Gastroesophageal sphincter (tissue), 4 donors: ENCODE measurements around the gene ZNF397. TPM values are rescaled to one million over a fixed set of nuclear protein-coding genes. Genes with fewer than 3 reads are reported as not detected.

Experiments
- ATAC-seq: fragments of 150-250 bp; one replicate; pipeline ENCODE4 v1.9.1; 2016; ENCODE audit warnings: mild to moderate bottlenecking, moderate library complexity
- H3K27ac ChIP-seq, 4 donors: fragments of 200-600 bp; sonication (generic) in 3 of 4; 1 replicate in 3 of 4; 2 replicates in 1 of 4; pipeline ENCODE4 v1.5.1; 2016 to 2019
- H3K27me3 ChIP-seq: fragments of 200-600 bp; sonication (generic); one replicate; pipeline ENCODE4 v1.5.1; 2019
- H3K36me3 ChIP-seq, 2 donors: fragments of 200-600 bp; sonication (generic); one replicate each; pipeline ENCODE4 v1.5.1; 2019; ENCODE audit warnings: control low read depth in 1 of 2
- H3K4me1 ChIP-seq, 3 donors: fragments of 200-600 bp; sonication (generic); 1 replicate in 2 of 3; 2 replicates in 1 of 3; pipeline ENCODE4 v1.5.1; 2016 to 2019; ENCODE audit warnings: control low read depth in 2 of 3
- H3K4me3 ChIP-seq, 2 donors: fragments of 200-600 bp; sonication (generic); one replicate each; pipeline ENCODE4 v1.5.1; 2019; ENCODE audit warnings: mild to moderate bottlenecking in 1 of 2, moderate library complexity in 1 of 2
- H3K9me3 ChIP-seq, 3 donors: fragments of 200-600 bp; sonication (generic); one replicate each; pipeline ENCODE4 v1.5.1; 2017 to 2019; ENCODE audit warnings: control low read depth in 2 of 3
- EP300 ChIP-seq: sonication (generic); formaldehyde crosslinking; IDR thresholded peaks from one replicate; pipeline ENCODE4 v1.6.1; 2017; ENCODE audit warnings: antibody characterized with exemption, mild to moderate bottlenecking
- POLR2A ChIP-seq, 2 donors: fragments of 450-650 bp; IDR thresholded peaks; one replicate each; pipeline ENCODE4 v1.6.1; 2017; ENCODE audit warnings: antibody characterized with exemption in 2 of 2, mild to moderate bottlenecking in 2 of 2, moderate library complexity in 1 of 2
- POLR2AphosphoS5 ChIP-seq: sonication (generic); formaldehyde crosslinking; IDR thresholded peaks from one replicate; pipeline ENCODE4 v1.6.1; 2017; ENCODE audit warnings: antibody characterized with exemption
- WGBS, 2 donors: methylation state at CpG; one replicate each; pipeline ENCODE4 v1.1.5; 2018; ENCODE audit warnings: low coverage in 1 of 2; 5-methylcytosine and 5-hydroxymethylcytosine counted together
- total RNA-seq, 4 donors: library from RNA; depleted of rRNA; stranded (reverse); fragments of >200 nt; gene quantifications; one replicate each; pipeline ENCODE4 v1.1.0, GENCODE V29; 2016
- TF ChIP-seq, protein P1 (sequence below), 4 experiments: fragments of 200-600 bp in 2 of 4; fragments of 450-650 bp in 2 of 4; sonication (generic) in 1 of 4; IDR thresholded peaks; one replicate each; pipeline ENCODE4 v1.5.1; 2017 to 2019; ENCODE audit warnings: antibody characterized with exemption in 4 of 4, mild to moderate bottlenecking in 2 of 4, moderate library complexity in 2 of 4

ZNF397 gene
- total RNA-seq, 4 donors from 2014 or later: 30.6 to 40.0 (median 31.3) TPM

DNA sequence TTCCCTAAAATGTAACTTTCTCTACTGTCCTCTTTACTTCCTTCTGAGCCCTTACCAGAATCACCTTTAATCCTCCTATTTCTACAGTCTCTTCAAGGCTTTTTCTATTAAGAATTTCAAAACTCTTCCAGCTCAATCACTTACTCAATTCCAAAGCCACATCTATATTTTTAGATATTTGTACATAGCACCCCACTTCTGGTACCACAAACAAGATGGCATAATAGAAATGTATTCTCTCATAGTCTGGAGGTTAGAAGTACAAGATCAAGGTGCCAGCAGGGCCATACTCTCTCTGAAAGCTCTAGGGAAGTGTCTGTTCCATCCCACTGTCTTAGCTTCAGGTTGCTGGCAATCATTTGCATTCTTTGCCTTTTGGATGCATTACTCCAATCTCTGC lies 38.1 kb downstream of the ZNF397 start:
- H3K4me1 ChIP-seq: no peaks in the 10 kb centered on the region
- no peaks in the 10 kb centered on the region for H3K27me3 ChIP-seq
- no peak for TF ChIP-seq POLR2A (IDR thresholded peaks at IDR 0.05)
- no peaks in the 10 kb centered on the region for H3K9me3 ChIP-seq
- no peak overlapping the region for H3K27ac ChIP-seq
- no peak overlapping the region for H3K4me3 ChIP-seq
- H3K36me3 ChIP-seq: peaks cover 0 to 14% of the 10 kb centered on the region in 2 donors
- no peak for ATAC-seq

DNA sequence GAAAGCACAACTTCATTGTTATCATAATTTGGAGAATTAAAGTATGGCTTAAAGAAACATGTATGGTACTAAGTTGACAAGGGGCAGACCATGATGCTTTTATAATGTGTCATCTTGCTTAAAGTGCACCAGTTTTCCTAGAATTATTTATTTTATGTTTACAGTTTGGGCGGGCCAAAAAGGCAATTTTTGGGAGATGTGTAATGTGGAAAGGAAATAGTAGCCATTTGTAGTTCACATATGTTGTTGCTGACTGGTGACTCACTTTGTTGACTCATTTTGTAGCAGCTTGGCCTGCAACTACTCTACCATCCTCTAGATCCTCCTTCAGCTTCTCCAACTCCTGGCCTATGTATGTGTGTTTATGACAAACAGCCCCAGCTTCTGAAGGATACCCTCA lies 41.5 kb downstream of the ZNF397 start:
- Histone ChIP-seq H3K27me3 (no peaks in the 10 kb centered on the region), H3K27ac (no peak overlapping the region), H3K9me3 (no peaks in the 10 kb centered on the region), H3K4me3 (no peak overlapping the region), H3K36me3 (peaks cover 0 to 23% of the 10 kb centered on the region in 2 donors), H3K4me1 (no peaks in the 10 kb centered on the region)
- 47 to 93% methylated on average over 1 of the region's 1 CpG for WGBS, 2 donors
- ATAC-seq: no peak
- TF ChIP-seq EP300: no peak
- TF ChIP-seq, protein P1, sequence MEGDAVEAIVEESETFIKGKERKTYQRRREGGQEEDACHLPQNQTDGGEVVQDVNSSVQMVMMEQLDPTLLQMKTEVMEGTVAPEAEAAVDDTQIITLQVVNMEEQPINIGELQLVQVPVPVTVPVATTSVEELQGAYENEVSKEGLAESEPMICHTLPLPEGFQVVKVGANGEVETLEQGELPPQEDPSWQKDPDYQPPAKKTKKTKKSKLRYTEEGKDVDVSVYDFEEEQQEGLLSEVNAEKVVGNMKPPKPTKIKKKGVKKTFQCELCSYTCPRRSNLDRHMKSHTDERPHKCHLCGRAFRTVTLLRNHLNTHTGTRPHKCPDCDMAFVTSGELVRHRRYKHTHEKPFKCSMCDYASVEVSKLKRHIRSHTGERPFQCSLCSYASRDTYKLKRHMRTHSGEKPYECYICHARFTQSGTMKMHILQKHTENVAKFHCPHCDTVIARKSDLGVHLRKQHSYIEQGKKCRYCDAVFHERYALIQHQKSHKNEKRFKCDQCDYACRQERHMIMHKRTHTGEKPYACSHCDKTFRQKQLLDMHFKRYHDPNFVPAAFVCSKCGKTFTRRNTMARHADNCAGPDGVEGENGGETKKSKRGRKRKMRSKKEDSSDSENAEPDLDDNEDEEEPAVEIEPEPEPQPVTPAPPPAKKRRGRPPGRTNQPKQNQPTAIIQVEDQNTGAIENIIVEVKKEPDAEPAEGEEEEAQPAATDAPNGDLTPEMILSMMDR (IDR thresholded peaks at IDR 0.05): no peak
- TF ChIP-seq POLR2A (IDR thresholded peaks at IDR 0.05): no peak
- no peak for TF ChIP-seq POLR2AphosphoS5

DNA sequence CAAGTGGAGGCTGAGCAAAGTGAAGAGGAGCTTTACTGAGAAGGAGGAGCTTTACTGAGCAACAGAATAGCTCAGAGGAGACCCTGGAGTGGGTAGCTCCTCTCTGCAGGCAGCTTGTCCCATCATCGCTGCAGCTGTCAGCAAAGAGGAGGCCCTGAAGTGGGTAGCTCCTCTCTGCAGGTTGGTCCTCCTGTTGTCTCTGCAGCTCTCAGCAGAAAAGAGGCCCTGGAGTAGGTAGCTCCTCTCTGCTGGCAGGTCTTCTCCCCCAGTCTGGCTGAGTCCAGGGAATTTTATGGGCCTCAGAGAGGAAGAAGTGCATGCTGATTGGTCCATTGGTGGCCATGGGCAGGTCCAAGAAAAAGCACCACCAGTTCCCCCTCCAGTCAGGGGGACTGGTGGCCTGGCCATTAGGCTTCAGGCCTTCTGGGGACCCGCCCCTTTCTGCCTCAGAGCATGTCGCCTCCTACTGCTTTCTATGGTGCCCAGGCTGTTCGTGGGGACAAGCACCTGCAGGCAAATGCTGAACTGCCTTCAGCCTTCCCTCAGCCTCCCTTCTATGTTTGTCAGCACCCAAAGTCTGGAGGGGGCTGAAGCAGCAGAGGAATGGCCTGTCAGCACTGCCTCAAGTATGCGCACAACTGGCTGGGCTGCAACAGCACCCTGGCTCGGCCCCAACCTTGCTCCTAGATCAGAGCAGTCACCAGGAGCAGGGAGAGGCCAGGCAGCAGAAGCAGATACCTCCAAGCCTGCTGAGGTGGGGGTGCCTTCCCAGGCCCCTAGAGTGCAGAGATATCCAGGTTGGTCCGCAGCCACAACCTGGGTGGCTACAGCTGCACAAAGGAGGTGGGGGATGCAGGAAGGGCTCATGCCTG lies 43.3 kb downstream of the ZNF397 start:
- WGBS, 2 donors: 83% methylated on average over 1 of the region's 7 CpGs; no CpG with 5 or more reads in 1 of the 2 donors
- Histone ChIP-seq H3K27ac (no peak overlapping the region), H3K4me1 (peaks cover 0 to 15% (median 3%) of the 10 kb centered on the region in 3 donors), H3K36me3 (peaks cover 0 to 23% of the 10 kb centered on the region in 2 donors), H3K4me3 (no peak overlapping the region), H3K9me3 (no peaks in the 10 kb centered on the region), H3K27me3 (no peaks in the 10 kb centered on the region)
- ATAC-seq: no peak
- no peak for TF ChIP-seq EP300
- TF ChIP-seq POLR2A (IDR thresholded peaks at IDR 0.05): no peak

DNA sequence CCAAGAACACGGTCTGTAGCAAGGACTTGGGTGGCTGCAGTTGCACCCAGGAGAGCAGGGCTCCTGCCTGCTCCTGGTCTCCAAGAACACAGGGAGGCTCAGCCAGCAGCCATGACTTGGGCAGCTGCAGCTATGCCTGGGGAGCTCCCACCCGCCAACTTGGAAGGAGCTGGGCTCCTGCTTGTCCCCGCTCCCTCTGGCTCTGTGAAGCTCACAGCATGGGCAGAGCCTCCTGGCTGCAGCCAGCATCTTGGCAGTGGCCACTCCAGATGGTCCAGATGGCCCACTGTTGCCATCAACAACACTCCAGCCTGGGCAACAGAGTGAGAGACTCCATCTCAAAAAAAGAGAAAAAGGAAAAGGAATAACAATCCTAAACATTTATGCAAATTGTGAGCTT lies 44.0 kb downstream of the ZNF397 start:
- TF ChIP-seq, protein P1 (IDR thresholded peaks at IDR 0.05): no peak
- TF ChIP-seq EP300: no peak
- no peak for TF ChIP-seq POLR2AphosphoS5
- no peak for TF ChIP-seq POLR2A (IDR thresholded peaks at IDR 0.05)
- Histone ChIP-seq H3K36me3 (peaks cover 0 to 23% of the 10 kb centered on the region in 2 donors), H3K4me3 (no peak overlapping the region), H3K4me1 (peaks cover 0 to 19% (median 5%) of the 10 kb centered on the region in 3 donors), H3K27me3 (no peaks in the 10 kb centered on the region), H3K9me3 (no peaks in the 10 kb centered on the region), H3K27ac (no peak overlapping the region)
- no peak for ATAC-seq
- WGBS, 2 donors: no CpG with 5 or more reads among the region's 3 CpGs

DNA sequence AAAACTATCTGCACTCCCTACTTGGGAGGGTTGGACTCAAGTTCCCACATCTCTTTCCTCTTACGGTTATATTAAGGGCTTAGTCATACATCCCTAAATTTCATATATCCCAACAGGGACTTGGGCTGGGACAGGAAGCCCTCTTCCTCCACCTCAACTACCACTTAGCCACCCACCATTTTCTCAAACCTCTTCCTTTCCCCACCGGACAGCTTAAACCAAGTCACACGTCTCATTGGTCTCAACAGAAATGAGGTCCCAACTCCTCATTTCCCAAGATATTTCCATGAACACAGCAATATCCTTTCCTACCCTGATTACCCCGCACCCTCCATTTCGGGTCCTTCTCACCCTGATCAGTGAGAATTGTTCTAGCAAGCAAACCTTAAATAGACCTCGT lies 48.5 kb downstream of the ZNF397 start:
- peaks cover 7 to 53% (median 16%) of the 10 kb centered on the region in 3 donors for H3K4me1 ChIP-seq
- H3K27ac ChIP-seq: peak overlapping the region; percentile 62 to 93 (median 87)
- H3K36me3 ChIP-seq: peaks cover 0 to 26% of the 10 kb centered on the region in 2 donors
- TF ChIP-seq POLR2AphosphoS5: no peak
- TF ChIP-seq, protein P1 (IDR thresholded peaks at IDR 0.05): no peak
- no peak for TF ChIP-seq POLR2A (IDR thresholded peaks at IDR 0.05)
- TF ChIP-seq EP300: no peak
- ATAC-seq: no peak
- no peaks in the 10 kb centered on the region for H3K9me3 ChIP-seq
- 7 to 8% methylated on average over 6 of the region's 6 CpGs for WGBS, 2 donors
- no peaks in the 10 kb centered on the region for H3K27me3 ChIP-seq
- H3K4me3 ChIP-seq: peak overlapping the region; percentile 61 to 79

DNA sequence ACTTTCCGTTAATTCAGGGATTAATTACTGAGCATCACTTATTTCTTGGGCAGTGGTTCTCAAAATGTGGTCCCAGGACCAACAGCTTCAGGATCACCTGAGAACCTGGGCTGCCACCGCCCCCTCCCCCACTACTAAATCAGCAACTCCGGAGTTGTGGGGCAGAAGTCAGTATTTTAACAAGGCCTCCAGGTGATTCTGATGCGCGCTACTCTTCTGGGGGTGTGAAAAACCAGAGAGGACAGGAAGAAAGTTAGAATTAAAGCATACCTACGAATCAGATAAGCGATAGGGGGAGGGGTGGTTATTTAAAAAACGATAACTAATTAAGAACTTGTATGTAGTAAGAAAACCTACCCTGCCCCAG lies 48.9 kb downstream of the ZNF397 start:
- peaks cover 7 to 53% (median 16%) of the 10 kb centered on the region in 3 donors for H3K4me1 ChIP-seq
- ATAC-seq: peak; percentile 29
- no peaks in the 10 kb centered on the region for H3K27me3 ChIP-seq
- H3K36me3 ChIP-seq: peaks cover 0 to 24% of the 10 kb centered on the region in 2 donors
- no peaks in the 10 kb centered on the region for H3K9me3 ChIP-seq
- WGBS, 2 donors: 0 to 1% methylated on average over 4 to 8 of the region's 8 CpGs
- peak overlapping the region; percentile 62 to 93 (median 87) for H3K27ac ChIP-seq
- H3K4me3 ChIP-seq: peak overlapping the region; percentile 61 to 79
- TF ChIP-seq POLR2A (IDR thresholded peaks at IDR 0.05): no peak
- TF ChIP-seq POLR2AphosphoS5: no peak
- TF ChIP-seq, protein P1 (IDR thresholded peaks at IDR 0.05): no peak
- TF ChIP-seq EP300: no peak
